AG09309 (cell line): ENCODE results near the gene PLXNA4.

Experiments
- DNase-seq: peaks from one replicate; pipeline ENCODE4 v3.0.0-alpha.2; 2010; ENCODE audit warnings: low read depth
- H3K4me3 ChIP-seq: 2 replicates; pipeline ENCODE4 v1.5.1; 2011; ENCODE audit warnings: mild to moderate bottlenecking, low read depth, low read length, moderate library complexity; ENCODE audit not compliant: control insufficient read depth
- TF ChIP-seq, protein P1 (sequence below): IDR thresholded peaks from 2 replicates; pipeline ENCODE4 v1.5.1; 2011; ENCODE audit warnings: mild to moderate bottlenecking, low read depth, low read length, inconsistent platforms; ENCODE audit not compliant: insufficient read depth, control insufficient read depth; ENCODE audit errors: missing control alignments

The PLXNA4 gene

DNA sequence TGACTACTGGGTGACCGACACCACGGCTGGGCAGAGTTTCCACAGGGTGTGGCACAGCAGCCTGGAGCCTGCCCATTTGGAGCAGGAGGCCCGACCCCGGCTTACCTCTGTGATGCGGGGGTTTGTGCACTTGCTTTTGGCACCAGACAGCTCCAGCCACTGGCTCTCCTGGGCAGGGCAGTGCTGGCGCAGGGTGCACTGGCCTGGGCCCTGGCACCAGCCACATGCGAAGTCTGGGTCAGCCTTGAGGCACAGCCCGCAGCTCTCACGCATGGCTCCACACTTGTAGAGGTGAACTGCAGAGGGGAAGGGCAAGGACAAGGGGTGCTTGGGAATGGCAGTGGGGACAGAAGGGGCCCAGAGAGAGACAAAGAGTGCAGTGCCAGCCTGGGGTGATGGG is 373.7 kb downstream of the PLXNA4 start:
- no peak overlapping the region for H3K4me3 ChIP-seq
- DNase-seq = no peak
- TF ChIP-seq, protein P1, sequence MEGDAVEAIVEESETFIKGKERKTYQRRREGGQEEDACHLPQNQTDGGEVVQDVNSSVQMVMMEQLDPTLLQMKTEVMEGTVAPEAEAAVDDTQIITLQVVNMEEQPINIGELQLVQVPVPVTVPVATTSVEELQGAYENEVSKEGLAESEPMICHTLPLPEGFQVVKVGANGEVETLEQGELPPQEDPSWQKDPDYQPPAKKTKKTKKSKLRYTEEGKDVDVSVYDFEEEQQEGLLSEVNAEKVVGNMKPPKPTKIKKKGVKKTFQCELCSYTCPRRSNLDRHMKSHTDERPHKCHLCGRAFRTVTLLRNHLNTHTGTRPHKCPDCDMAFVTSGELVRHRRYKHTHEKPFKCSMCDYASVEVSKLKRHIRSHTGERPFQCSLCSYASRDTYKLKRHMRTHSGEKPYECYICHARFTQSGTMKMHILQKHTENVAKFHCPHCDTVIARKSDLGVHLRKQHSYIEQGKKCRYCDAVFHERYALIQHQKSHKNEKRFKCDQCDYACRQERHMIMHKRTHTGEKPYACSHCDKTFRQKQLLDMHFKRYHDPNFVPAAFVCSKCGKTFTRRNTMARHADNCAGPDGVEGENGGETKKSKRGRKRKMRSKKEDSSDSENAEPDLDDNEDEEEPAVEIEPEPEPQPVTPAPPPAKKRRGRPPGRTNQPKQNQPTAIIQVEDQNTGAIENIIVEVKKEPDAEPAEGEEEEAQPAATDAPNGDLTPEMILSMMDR = no peak

DNA sequence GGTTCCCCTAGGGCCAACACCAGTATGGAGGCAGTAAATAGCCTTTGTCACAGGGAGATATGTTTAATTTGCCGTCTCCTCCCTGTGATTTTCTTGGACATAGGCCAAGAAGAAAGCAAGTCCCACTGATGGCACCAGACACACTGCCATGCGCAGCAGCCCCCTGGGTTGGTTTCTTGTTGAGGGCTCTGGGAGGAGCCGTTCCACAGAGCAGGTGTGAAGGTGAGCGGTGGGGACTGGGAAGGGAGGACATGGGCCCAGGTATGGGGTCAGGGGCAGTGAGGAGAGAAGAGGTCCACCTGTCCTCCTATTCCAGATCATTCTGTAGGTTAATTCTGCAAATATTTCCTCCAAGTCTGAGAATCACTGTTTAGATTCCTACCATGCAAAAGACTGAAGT is 376.1 kb downstream of the PLXNA4 start:
- no peak for DNase-seq
- H3K4me3 ChIP-seq = no peak overlapping the region
- TF ChIP-seq, protein P1 = no peak

DNA sequence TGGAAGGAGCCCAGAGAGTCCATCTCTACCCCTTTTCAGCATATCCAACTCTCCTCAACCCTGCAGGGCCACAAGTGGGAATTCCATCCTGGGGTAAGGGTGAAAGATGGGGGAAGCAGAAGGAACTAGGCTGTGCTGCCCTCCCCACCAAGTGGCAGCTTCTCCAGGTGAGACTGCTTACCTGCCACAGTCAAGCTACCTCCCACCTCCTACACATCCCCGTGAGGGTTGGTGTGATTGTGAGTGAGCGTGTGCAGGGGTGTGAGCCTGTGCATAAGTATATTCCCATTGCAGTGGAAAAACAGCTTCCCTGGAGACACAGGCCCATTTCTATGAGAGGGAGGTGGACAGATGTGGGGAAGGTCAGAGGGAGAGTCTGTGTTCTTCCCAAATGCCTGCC is 376.6 kb downstream of the PLXNA4 start:
- no peak overlapping the region for H3K4me3 ChIP-seq
- TF ChIP-seq, protein P1 = no peak
- no peak for DNase-seq

DNA sequence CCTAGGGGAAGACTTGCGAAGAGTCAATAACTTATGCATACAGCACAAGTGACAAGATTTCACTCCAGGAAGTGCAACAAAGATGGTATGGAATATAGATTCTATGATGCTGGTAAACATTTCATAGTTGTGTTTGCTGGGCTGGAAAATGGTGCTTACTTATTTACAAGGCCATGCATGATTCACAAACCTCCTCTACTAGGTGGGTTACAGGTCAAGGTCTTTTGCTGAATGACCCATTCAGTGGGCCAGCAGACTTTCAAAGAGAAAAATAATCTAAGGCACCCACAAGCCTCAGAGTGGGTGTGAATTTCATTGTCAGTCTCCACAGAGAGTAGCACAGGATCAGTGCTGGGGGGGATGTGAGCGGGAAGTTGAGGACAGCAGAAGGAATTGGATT is 378.5 kb downstream of the PLXNA4 start:
- TF ChIP-seq, protein P1 = no peak

DNA sequence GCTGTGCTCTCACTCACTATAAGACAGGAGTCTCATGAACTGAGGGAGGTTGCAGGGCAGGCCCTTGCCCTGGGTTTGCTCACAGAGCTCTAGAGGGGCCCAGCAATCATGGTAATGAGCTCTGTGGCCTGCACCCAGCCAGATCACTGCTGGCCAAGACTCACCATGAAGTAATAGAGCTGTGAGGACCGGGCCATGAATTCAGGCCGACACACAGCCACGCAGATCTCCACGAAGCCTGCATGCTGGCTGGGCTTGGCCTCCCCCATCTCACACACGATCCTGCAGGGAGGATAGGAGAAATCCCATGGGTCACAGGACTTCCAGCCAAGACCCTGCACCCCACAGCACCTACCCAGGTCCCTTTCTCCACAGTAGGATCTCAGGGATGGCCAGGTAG is 382.4 kb downstream of the PLXNA4 start:
- TF ChIP-seq, protein P1 = no peak
- H3K4me3 ChIP-seq = no peak overlapping the region
- no peak for DNase-seq

More for the DNA sequence above, 378.5 kb downstream of the PLXNA4 start:
- H3K4me3 ChIP-seq = no peak overlapping the region
- DNase-seq = no peak

DNA sequence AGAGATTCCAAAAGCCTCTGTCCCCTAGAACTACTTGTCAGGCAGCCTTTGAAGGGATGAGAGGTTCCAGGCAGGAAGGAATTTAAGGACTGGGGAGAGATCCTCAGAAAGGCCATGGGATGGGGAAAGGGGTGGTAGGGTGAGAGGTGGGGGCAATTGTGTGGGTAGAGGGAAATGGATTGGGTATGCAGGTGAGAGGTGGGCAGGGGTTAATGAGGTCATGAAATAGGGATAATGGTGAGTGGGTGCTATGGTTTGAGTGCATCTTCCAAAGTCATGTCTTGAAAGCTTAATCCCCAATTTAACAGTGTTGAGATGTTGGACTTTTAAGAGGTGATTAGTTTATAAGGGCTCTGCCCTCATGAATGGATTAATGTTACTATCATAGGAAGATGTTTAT is 383.5 kb downstream of the PLXNA4 start:
- DNase-seq = no peak
- no peak overlapping the region for H3K4me3 ChIP-seq
- TF ChIP-seq, protein P1 = no peak

DNA sequence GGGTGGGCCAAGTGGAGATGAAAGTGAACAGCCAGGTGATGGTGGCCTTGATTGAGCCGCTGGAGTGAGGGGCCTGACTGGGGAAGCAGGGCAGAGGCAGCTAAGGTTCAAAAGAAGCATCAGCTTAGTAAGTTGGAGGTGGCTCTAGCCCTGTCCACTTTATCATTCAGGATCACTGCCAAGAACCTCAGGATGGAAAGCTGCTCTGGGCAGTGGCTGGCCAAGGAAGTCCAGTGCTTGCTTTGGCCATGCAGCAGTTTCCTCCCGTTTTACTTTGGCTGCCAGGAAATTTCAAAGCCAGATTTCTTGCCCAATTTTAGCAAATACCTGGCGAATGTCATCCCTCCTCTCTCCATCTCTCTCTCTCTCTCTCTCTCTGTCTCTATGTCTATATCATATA is 384.9 kb downstream of the PLXNA4 start:
- TF ChIP-seq, protein P1 = no peak
- DNase-seq = no peak
- no peak overlapping the region for H3K4me3 ChIP-seq
